GM06990 (cell line): Measurements from ENCODE around the gene MAGI1.
"Not testable (repeated sequence)": the region's sequence is repeated elsewhere in the genome, so short reads cannot be mapped to it uniquely, and the experiment has no call there.

Experiments used
- DNase-seq: peaks from one replicate; pipeline ENCODE4 v3.0.0-alpha.2; 2011; ENCODE audit not compliant: insufficient read length; ENCODE audit errors: extremely low read depth
- H3K27me3 ChIP-seq: replicated peaks from 2 replicates; pipeline ENCODE4 v1.6.0; 2011; ENCODE audit warnings: low read length; ENCODE audit not compliant: control insufficient read depth, insufficient read depth
- H3K36me3 ChIP-seq: 2 replicates; pipeline ENCODE4 v1.5.1; 2011; ENCODE audit warnings: low read length; ENCODE audit not compliant: control insufficient read depth, insufficient read depth
- H3K4me3 ChIP-seq: replicated peaks from 2 replicates; pipeline ENCODE4 v1.5.1; 2011; ENCODE audit warnings: low read depth, mild to moderate bottlenecking, control low read depth, low read length
- TF ChIP-seq, protein P1 (sequence below): IDR thresholded peaks from 2 replicates; pipeline ENCODE4 v1.5.1; 2011; ENCODE audit warnings: low read length, control low read depth, mild to moderate bottlenecking, inconsistent platforms; ENCODE audit not compliant: insufficient read depth, poor library complexity, severe bottlenecking

The MAGI1 gene

DNA sequence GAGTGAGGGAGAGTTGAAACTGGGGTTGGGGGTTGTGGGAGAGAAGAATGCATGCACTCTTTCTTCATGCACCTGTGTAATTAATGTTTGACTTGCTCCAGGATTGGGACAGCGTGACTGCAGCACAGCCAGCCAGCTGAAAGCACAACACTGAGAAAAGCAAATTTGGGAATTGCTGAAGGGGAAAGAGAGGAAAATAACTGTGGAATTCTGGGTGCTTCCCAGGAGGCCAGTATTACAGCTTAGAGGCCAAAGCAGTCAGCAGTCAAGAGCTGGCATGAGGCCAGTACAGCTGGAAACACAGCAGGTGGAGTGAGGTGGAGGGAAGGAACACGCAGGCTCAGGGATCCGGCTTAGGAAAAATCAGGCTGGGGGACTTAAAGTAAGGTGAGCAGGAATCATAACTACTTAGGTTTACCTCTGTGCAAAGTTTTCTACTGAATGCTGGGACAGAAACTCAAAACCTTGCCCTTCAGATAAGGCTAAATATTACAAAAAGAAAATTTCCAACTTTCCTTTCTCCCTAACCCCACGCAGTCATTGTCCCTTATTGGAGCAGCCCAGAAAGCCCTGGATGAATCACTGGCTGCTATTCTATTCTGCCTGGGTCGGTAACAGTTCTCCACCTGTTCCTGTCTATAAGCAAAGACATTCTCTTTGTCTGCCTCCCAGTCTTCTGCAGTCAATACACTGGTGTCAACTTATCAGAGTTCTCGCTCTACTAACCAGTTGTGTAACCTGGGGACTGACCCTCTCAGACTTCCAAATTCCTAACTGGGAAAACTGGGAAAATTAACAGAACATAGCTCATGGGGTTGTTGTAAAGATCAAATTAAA is 167.2 kb downstream of the MAGI1 start:
- no peaks in the 10 kb centered on the region; the same call in 1 of the 2 replicates for H3K27me3 ChIP-seq
- TF ChIP-seq, protein P1, sequence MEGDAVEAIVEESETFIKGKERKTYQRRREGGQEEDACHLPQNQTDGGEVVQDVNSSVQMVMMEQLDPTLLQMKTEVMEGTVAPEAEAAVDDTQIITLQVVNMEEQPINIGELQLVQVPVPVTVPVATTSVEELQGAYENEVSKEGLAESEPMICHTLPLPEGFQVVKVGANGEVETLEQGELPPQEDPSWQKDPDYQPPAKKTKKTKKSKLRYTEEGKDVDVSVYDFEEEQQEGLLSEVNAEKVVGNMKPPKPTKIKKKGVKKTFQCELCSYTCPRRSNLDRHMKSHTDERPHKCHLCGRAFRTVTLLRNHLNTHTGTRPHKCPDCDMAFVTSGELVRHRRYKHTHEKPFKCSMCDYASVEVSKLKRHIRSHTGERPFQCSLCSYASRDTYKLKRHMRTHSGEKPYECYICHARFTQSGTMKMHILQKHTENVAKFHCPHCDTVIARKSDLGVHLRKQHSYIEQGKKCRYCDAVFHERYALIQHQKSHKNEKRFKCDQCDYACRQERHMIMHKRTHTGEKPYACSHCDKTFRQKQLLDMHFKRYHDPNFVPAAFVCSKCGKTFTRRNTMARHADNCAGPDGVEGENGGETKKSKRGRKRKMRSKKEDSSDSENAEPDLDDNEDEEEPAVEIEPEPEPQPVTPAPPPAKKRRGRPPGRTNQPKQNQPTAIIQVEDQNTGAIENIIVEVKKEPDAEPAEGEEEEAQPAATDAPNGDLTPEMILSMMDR = no peak
- H3K36me3 ChIP-seq = no peaks in the 10 kb centered on the region
- H3K4me3 ChIP-seq = no peak overlapping the region
- DNase-seq = no peak

DNA sequence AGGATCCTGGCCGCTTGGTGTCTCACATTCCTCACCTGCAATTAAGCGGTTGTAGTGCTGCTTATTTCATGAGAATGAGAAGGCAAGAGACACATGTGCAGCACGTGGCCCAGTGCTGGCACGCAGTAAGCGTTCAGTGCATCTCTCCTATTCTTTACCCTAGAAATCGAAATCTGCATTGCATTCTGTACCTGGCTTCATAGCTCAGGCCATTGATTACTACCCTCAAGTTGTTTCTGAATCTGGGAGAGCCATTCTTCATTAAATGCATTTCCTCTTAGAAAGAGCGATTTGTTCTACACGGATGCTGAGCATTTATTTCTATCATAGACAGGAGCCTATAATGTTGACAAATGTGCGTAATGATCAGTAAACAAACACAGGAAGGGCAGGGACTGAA is 168.9 kb downstream of the MAGI1 start:
- TF ChIP-seq, protein P1 = no peak
- Histone ChIP-seq H3K36me3 (no peaks in the 10 kb centered on the region), H3K27me3 (no peaks in the 10 kb centered on the region; the same call in 1 of the 2 replicates), H3K4me3 (no peak overlapping the region)
- no peak for DNase-seq

DNA sequence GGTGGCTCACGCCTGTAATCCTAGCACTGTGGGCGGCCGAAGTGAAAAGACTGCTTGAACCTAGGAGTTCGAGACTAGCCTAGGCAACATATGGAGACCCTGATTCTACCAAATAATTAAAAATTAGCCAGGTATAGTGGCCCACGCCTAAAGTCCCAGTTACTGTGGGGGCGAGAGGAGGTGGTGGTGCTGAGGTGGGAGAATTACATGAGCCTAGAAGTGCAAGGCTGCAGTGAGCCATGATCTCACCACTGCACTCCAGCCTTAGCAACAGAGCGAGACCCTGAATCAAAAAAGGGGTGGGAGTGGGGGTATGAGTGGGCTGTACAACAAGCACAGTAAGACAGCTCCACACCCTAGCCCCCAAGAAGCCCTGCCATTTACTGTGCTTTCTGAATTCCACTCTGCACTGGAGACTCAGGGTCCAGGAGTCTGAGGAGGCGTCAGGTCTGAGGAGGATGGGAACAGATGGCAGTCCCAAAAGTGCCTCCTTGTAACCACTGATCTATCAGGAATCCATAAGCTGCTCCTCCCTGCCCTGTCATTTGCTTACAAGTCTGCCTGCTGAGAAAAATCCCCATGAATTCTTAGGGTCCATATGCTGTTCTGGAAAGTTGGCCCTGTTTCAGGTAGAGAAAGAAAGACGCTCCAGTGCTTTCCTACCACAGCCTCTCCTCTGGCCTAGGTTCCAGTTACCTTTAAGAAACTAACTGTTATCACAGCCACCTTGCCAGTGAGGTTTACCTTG is 171.1 kb downstream of the MAGI1 start:
- no peak for DNase-seq
- no peaks in the 10 kb centered on the region for H3K27me3 ChIP-seq
- no peak overlapping the region for H3K4me3 ChIP-seq
- TF ChIP-seq, protein P1 = no peak
- H3K36me3 ChIP-seq = no peaks in the 10 kb centered on the region

DNA sequence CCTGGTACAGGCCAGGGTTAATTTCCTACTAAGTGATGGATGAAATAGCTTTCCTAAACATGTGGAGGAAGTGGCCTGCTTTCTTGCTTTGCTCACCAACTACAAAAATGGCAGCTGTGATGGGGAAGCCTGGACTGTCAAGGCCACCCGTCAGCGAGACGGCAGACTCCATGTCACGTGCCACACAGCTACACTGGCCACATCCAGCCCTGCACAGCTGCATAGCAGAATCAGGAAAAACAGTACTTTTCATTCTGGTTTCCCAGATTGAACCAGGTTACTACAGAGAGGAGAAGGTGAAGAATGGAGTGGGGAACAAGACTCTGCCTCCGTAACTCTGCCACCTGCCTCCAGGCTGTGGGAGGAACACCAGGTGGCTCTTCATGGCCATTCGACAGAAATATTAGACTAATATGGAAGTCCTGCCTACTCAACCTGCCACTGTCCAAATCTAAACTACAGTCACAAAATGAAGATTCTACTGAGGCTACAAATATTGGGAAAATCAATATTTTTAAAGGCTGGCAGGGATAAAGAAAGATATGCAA is 174.3 kb downstream of the MAGI1 start:
- DNase-seq = no peak
- H3K27me3 ChIP-seq = no peaks in the 10 kb centered on the region
- no peaks in the 10 kb centered on the region for H3K36me3 ChIP-seq
- no peak overlapping the region for H3K4me3 ChIP-seq
- TF ChIP-seq, protein P1 = no peak

DNA sequence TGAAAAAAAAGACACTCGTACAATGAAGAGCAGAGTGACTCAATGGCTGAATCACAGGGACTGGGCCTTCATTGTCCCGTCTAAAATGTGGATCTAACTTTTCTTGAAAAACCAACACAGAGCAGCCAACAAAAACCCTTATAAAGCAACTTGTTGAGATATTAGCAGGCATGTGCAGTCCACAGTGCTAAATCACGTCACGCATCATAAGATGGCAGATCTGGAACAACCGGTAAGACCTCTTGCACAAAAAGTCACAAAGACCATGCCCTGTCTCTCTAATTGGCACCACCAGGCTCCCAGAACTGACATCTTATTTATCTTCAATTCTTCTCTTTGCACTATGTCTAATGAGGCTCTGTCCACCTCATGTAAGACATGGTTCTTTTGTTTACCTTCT is 177.0 kb downstream of the MAGI1 start:
- Histone ChIP-seq H3K4me3 (no peak overlapping the region), H3K36me3 (no peaks in the 10 kb centered on the region), H3K27me3 (no peaks in the 10 kb centered on the region)
- TF ChIP-seq, protein P1 = no peak
- DNase-seq = no peak

DNA sequence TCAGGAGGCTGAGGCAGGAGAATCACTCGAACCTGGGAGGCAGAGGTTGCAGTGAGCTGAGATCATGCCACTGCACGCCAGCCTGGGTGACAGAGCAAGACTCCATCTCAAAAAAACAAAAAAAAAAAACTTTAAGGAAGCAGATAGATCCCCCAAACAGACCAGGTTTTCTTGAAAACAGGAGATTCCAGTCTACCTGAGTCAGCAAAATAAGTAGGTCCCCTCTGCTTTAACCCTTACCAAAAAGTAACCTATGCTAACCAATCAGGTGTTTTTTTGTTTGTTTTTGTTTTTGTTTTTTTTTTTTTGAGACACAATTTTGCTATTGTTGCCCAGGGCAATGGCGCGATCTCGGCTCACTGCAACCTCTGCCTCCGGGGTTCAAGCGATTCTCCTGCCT is 179.1 kb downstream of the MAGI1 start:
- not testable (repeated sequence) for H3K27me3 ChIP-seq, DNase-seq, H3K36me3 ChIP-seq, H3K4me3 ChIP-seq
